WTC11 (cell line): ENCODE results near the gene COG4. TPM values are rescaled to one million over a fixed set of nuclear protein-coding genes. Genes with fewer than 3 reads are reported as not detected.
A peak's percentile ranks its signal among the peaks of the same experiment; 100 is the strongest.

Source experiments
- ATAC-seq: fragments of 200-7000 bp; cut with Tn5 transposase; 2 replicates; pipeline ENCODE4 v1.10.0; 2021; ENCODE audit warnings: mild to moderate bottlenecking, moderate library complexity
- CTCF ChIA-PET: fragments of 300-600 bp; sonication (Branson Sonifier 250); formaldehyde crosslinking; loops from one replicate; lab custom pipeline; 2021; ENCODE audit warnings: antibody characterized with exemption; lab: Charles Lee
- POLR2A ChIA-PET: fragments of 350-600 bp; sonication (Branson Sonifier 250); formaldehyde crosslinking; loops from one replicate; lab custom pipeline; 2021; ENCODE audit warnings: antibody characterized with exemption; lab: Charles Lee
- DNase-seq: peaks from one replicate; pipeline ENCODE4 v3.0.0; 2021; ENCODE audit warnings: low spot score
- H3K27ac Mint-ChIP-seq: 2 replicates; pipeline ENCODE4 v1.8.0; 2021; ENCODE audit warnings: mixed read lengths
- H3K27me3 Mint-ChIP-seq: 2 replicates; pipeline ENCODE4 v1.8.0; 2021; ENCODE audit warnings: low read depth, mild to moderate bottlenecking, moderate library complexity, mixed read lengths
- H3K36me3 Mint-ChIP-seq: 2 replicates; pipeline ENCODE4 v1.8.0; 2021; ENCODE audit warnings: mixed read lengths
- H3K4me1 Mint-ChIP-seq: 2 replicates; pipeline ENCODE4 v1.8.0; 2022; ENCODE audit warnings: mixed read lengths
- H3K4me3 Mint-ChIP-seq: 2 replicates; pipeline ENCODE4 v1.8.0; 2021; ENCODE audit warnings: mild to moderate bottlenecking, moderate library complexity, mixed read lengths
- H3K9me3 Mint-ChIP-seq: 2 replicates; pipeline ENCODE4 v1.8.0; 2021; ENCODE audit warnings: mixed read lengths
- AR ChIP-seq: fragments of 250-450 bp; sonication (Bioruptor Pico); IDR thresholded peaks from 2 replicates; pipeline ENCODE4 v1.9.0; 2021; ENCODE audit warnings: mild to moderate bottlenecking
- CTCF ChIP-seq: fragments of 200-600 bp; IDR thresholded peaks from 2 replicates; pipeline ENCODE4 v1.8.0; 2022; ENCODE audit warnings: antibody characterized with exemption
- ELF4 ChIP-seq: sonication (generic); formaldehyde crosslinking; IDR thresholded peaks from 2 replicates; pipeline ENCODE4 v1.8.1; 2022; ENCODE audit warnings: low read depth, mild to moderate bottlenecking, moderate library complexity, missing genetic modification reagents
- EMX1 ChIP-seq: fragments of 250-450 bp; sonication (Bioruptor Pico); IDR thresholded peaks from 2 replicates; pipeline ENCODE4 v1.8.0; 2021; ENCODE audit warnings: mild to moderate bottlenecking
- ERG ChIP-seq: fragments of 250-450 bp; sonication (Bioruptor Pico); IDR thresholded peaks from 2 replicates; pipeline ENCODE4 v1.8.0; 2021; ENCODE audit warnings: mild to moderate bottlenecking
- ETV6 ChIP-seq: sonication (generic); formaldehyde crosslinking; IDR thresholded peaks from 2 replicates; pipeline ENCODE4 v1.8.1; 2022; ENCODE audit warnings: mild to moderate bottlenecking, missing genetic modification reagents
- FOXK1 ChIP-seq: sonication (generic); formaldehyde crosslinking; IDR thresholded peaks from 2 replicates; pipeline ENCODE4 v1.8.0; 2022; ENCODE audit warnings: mild to moderate bottlenecking, moderate library complexity, missing genetic modification reagents
- MAX ChIP-seq: sonication (generic); formaldehyde crosslinking; IDR thresholded peaks from 2 replicates; pipeline ENCODE4 v1.8.0; 2022; ENCODE audit warnings: mild to moderate bottlenecking, missing genetic modification reagents
- MLX ChIP-seq: sonication (generic); formaldehyde crosslinking; IDR thresholded peaks from 2 replicates; pipeline ENCODE4 v1.8.1; 2023; ENCODE audit warnings: mild to moderate bottlenecking, missing genetic modification reagents, moderate library complexity
- OVOL2 ChIP-seq: fragments of 250-450 bp; sonication (Bioruptor Pico); IDR thresholded peaks from 2 replicates; pipeline ENCODE4 v1.9.0; 2021; ENCODE audit warnings: mild to moderate bottlenecking, borderline replicate concordance
- PRRX2 ChIP-seq: fragments of 250-450 bp; sonication (Bioruptor Pico); IDR thresholded peaks from 2 replicates; pipeline ENCODE4 v1.8.0; 2021; ENCODE audit warnings: mild to moderate bottlenecking
- SMAD4 ChIP-seq: sonication (generic); formaldehyde crosslinking; IDR thresholded peaks from 2 replicates; pipeline ENCODE4 v1.8.0; 2022; ENCODE audit warnings: mild to moderate bottlenecking, missing genetic modification reagents
- TCF7 ChIP-seq: sonication (generic); formaldehyde crosslinking; IDR thresholded peaks from 2 replicates; pipeline ENCODE4 v1.8.0; 2022; ENCODE audit warnings: mild to moderate bottlenecking, low read depth, missing genetic modification reagents, moderate library complexity
- ZBTB21 ChIP-seq: sonication (generic); formaldehyde crosslinking; IDR thresholded peaks from 2 replicates; pipeline ENCODE4 v1.8.1; 2023; ENCODE audit warnings: mild to moderate bottlenecking, missing genetic modification reagents, borderline replicate concordance
- ZSCAN18 ChIP-seq: fragments of 250-450 bp; sonication (Bioruptor Pico); IDR thresholded peaks from 2 replicates; pipeline ENCODE4 v2.1.2; 2022; ENCODE audit warnings: mild to moderate bottlenecking, moderate library complexity
- total RNA-seq: library from RNA; stranded (reverse); gene quantifications from 3 replicates; pipeline ENCODE4 v1.2.3, GENCODE V29; 2021
- TF ChIP-seq, protein P1 (sequence below): sonication (generic); formaldehyde crosslinking; IDR thresholded peaks from 2 replicates; pipeline ENCODE4 v1.8.0; 2022; ENCODE audit warnings: mild to moderate bottlenecking, missing genetic modification reagents
- TF ChIP-seq, protein P2 (sequence below): sonication (generic); formaldehyde crosslinking; IDR thresholded peaks from 2 replicates; pipeline ENCODE4 v1.8.1; 2023; ENCODE audit warnings: mild to moderate bottlenecking, moderate library complexity, missing genetic modification reagents
- TF ChIP-seq, protein P3 (sequence below): sonication (generic); formaldehyde crosslinking; IDR thresholded peaks from 2 replicates; pipeline ENCODE4 v1.8.0; 2023; ENCODE audit warnings: missing genetic modification reagents, mild to moderate bottlenecking, borderline replicate concordance

Gene COG4
- total RNA-seq, 1 experiment from 2014 or later, result 56.6 TPM

DNA sequence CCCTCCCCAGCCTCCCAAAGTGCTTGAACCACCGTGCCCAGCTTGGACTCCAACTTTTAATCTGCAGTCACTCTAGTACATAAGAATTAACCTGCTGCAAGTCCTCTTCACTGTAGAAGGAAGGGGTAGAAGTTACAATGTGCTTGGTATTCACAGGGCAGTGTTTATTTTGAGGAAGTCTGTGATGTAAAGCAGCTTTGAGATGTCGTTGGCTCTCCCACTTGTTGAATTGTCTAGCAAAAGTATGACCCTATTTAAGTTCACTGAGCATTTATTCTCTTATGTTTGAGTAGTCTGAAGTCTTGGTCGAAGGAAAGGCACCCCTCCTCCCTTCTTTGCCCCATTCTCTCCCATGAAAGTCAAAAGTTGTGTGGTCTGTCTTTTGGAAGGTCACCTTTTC, 28.4 kb upstream of the COG4 start:
- ATAC-seq (no peak), DNase-seq (no peak)
- ChIA-PET CTCF (interaction anchor here (0.9 to 1.2 kb wide), 2 partner anchors 29 to 170 kb away, joined by 3 read pairs; partner anchors contain the start of genes COG4 and SF3B3), POLR2A (interaction anchor here (1.1 kb wide), 1 partner anchor 12 kb away, joined by 3 read pairs; no protein-coding TSS in a partner anchor)
- TF ChIP-seq OVOL2 (no peak), PRRX2 (CRISPR knock-in tag) (no peak), ERG (CRISPR knock-in tag) (no peak)
- TF ChIP-seq, protein P1, sequence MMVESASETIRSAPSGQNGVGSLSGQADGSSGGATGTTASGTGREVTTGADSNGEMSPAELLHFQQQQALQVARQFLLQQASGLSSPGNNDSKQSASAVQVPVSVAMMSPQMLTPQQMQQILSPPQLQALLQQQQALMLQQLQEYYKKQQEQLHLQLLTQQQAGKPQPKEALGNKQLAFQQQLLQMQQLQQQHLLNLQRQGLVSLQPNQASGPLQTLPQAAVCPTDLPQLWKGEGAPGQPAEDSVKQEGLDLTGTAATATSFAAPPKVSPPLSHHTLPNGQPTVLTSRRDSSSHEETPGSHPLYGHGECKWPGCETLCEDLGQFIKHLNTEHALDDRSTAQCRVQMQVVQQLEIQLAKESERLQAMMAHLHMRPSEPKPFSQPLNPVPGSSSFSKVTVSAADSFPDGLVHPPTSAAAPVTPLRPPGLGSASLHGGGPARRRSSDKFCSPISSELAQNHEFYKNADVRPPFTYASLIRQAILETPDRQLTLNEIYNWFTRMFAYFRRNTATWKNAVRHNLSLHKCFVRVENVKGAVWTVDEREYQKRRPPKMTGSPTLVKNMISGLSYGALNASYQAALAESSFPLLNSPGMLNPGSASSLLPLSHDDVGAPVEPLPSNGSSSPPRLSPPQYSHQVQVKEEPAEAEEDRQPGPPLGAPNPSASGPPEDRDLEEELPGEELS (CRISPR knock-in tag), result no peak
- H3K27ac Mint-ChIP-seq, result 0 out of 2 replicates have a peak overlapping the region, but pooled peaks have one; percentile 44
- peaks cover 86% of the 10 kb centered on the region for H3K36me3 Mint-ChIP-seq
- H3K4me1 Mint-ChIP-seq, result peaks cover 6% of the 10 kb centered on the region
- H3K27me3 Mint-ChIP-seq, result no peaks in the 10 kb centered on the region
- H3K4me3 Mint-ChIP-seq, result no peak overlapping the region
- no peaks in the 10 kb centered on the region for H3K9me3 Mint-ChIP-seq

GRCh38 chr16:70550082-70550481, 26.7 kb upstream of the COG4 start:
- ChIA-PET POLR2A (no interaction called here), CTCF (no interaction called here)
- H3K27me3 Mint-ChIP-seq, result no peaks in the 10 kb centered on the region
- no peak overlapping the region for H3K4me3 Mint-ChIP-seq
- peaks cover 6% of the 10 kb centered on the region for H3K4me1 Mint-ChIP-seq
- ATAC-seq, result no peak
- H3K27ac Mint-ChIP-seq, result no peak overlapping the region
- no peak for DNase-seq
- no peaks in the 10 kb centered on the region for H3K9me3 Mint-ChIP-seq
- H3K36me3 Mint-ChIP-seq, result peaks cover 83% of the 10 kb centered on the region
- TF ChIP-seq CTCF (no peak), EMX1 (CRISPR knock-in tag) (no peak), SMAD4 (CRISPR knock-in tag) (no peak), ZSCAN18 (CRISPR knock-in tag) (no peak), AR (CRISPR knock-in tag) (no peak), OVOL2 (no peak), ELF4 (CRISPR knock-in tag) (no peak), ZBTB21 (CRISPR knock-in tag) (no peak), FOXK1 (CRISPR knock-in tag) (no peak), ETV6 (CRISPR knock-in tag) (no peak), MAX (no peak), TCF7 (CRISPR knock-in tag) (no peak), MLX (CRISPR knock-in tag) (no peak)
- TF ChIP-seq, protein P2, sequence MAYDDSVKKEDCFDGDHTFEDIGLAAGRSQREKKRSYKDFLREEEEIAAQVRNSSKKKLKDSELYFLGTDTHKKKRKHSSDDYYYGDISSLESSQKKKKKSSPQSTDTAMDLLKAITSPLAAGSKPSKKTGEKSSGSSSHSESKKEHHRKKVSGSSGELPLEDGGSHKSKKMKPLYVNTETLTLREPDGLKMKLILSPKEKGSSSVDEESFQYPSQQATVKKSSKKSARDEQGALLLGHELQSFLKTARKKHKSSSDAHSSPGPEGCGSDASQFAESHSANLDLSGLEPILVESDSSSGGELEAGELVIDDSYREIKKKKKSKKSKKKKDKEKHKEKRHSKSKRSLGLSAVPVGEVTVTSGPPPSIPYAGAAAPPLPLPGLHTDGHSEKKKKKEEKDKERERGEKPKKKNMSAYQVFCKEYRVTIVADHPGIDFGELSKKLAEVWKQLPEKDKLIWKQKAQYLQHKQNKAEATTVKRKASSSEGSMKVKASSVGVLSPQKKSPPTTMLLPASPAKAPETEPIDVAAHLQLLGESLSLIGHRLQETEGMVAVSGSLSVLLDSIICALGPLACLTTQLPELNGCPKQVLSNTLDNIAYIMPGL (CRISPR knock-in tag), result no peak
- TF ChIP-seq, protein P3, sequence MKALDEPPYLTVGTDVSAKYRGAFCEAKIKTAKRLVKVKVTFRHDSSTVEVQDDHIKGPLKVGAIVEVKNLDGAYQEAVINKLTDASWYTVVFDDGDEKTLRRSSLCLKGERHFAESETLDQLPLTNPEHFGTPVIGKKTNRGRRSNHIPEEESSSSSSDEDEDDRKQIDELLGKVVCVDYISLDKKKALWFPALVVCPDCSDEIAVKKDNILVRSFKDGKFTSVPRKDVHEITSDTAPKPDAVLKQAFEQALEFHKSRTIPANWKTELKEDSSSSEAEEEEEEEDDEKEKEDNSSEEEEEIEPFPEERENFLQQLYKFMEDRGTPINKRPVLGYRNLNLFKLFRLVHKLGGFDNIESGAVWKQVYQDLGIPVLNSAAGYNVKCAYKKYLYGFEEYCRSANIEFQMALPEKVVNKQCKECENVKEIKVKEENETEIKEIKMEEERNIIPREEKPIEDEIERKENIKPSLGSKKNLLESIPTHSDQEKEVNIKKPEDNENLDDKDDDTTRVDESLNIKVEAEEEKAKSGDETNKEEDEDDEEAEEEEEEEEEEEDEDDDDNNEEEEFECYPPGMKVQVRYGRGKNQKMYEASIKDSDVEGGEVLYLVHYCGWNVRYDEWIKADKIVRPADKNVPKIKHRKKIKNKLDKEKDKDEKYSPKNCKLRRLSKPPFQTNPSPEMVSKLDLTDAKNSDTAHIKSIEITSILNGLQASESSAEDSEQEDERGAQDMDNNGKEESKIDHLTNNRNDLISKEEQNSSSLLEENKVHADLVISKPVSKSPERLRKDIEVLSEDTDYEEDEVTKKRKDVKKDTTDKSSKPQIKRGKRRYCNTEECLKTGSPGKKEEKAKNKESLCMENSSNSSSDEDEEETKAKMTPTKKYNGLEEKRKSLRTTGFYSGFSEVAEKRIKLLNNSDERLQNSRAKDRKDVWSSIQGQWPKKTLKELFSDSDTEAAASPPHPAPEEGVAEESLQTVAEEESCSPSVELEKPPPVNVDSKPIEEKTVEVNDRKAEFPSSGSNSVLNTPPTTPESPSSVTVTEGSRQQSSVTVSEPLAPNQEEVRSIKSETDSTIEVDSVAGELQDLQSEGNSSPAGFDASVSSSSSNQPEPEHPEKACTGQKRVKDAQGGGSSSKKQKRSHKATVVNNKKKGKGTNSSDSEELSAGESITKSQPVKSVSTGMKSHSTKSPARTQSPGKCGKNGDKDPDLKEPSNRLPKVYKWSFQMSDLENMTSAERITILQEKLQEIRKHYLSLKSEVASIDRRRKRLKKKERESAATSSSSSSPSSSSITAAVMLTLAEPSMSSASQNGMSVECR (CRISPR knock-in tag), result no peak
